Loucy (cell line): ENCODE measurements around the gene SLC29A4.

Source experiments
- H2AFZ ChIP-seq: fragments of 200-600 bp; sonication (generic); 2 replicates; pipeline ENCODE4 v1.6.0; 2016; ENCODE audit warnings: antibody characterized with exemption, mild to moderate bottlenecking, low read length, moderate library complexity
- H3F3A ChIP-seq: fragments of 200-600 bp; 2 replicates; pipeline ENCODE4 v1.6.0; 2016; ENCODE audit warnings: antibody characterized with exemption, low read depth, mild to moderate bottlenecking
- H3K27me3 ChIP-seq: fragments of 200-600 bp; sonication (generic); 2 replicates; pipeline ENCODE4 v1.6.1; 2014; ENCODE audit warnings: low read length, mild to moderate bottlenecking; ENCODE audit not compliant: insufficient read depth, poor library complexity, severe bottlenecking
- H3K36me3 ChIP-seq: fragments of 200-600 bp; sonication (generic); 2 replicates; pipeline ENCODE4 v1.6.1; 2016; ENCODE audit warnings: low read length; ENCODE audit not compliant: insufficient read depth
- H3K4me1 ChIP-seq: fragments of 200-600 bp; sonication (generic); 2 replicates; pipeline ENCODE4 v1.5.1; 2014; ENCODE audit warnings: low read length, mild to moderate bottlenecking; ENCODE audit not compliant: insufficient read depth, poor library complexity, severe bottlenecking
- H3K4me2 ChIP-seq: fragments of 200-600 bp; sonication (generic); 2 replicates; pipeline ENCODE4 v1.6.0; 2014; ENCODE audit warnings: antibody characterized with exemption, low read length, low read depth, mild to moderate bottlenecking; ENCODE audit not compliant: poor library complexity, severe bottlenecking
- H3K4me3 ChIP-seq: fragments of 200-600 bp; sonication (generic); 2 replicates; pipeline ENCODE4 v1.5.1; 2014; ENCODE audit warnings: low read length, mild to moderate bottlenecking, mixed read lengths; ENCODE audit not compliant: poor library complexity, severe bottlenecking
- H3K79me2 ChIP-seq: fragments of 200-600 bp; sonication (generic); 2 replicates; pipeline ENCODE4 v1.6.1; 2014; ENCODE audit warnings: low read length; ENCODE audit not compliant: insufficient read depth
- H3K9ac ChIP-seq: fragments of 200-600 bp; sonication (generic); 2 replicates; pipeline ENCODE4 v1.6.0; 2014; ENCODE audit warnings: mild to moderate bottlenecking, low read depth, low read length, moderate library complexity; ENCODE audit not compliant: poor library complexity, severe bottlenecking
- H3K9me2 ChIP-seq: fragments of 200-600 bp; sonication (generic); replicated peaks from 2 replicates; pipeline ENCODE4 v1.6.1; 2016; ENCODE audit warnings: low read depth, low read length, mixed read lengths
- H3K9me3 ChIP-seq: fragments of 200-600 bp; sonication (generic); 2 replicates; pipeline ENCODE4 v1.6.1; 2014; ENCODE audit warnings: mild to moderate bottlenecking, antibody characterized with exemption, low read length, low read depth; ENCODE audit not compliant: insufficient read depth
- H4K20me1 ChIP-seq: fragments of 200-600 bp; sonication (generic); 2 replicates; pipeline ENCODE4 v1.6.0; 2014; ENCODE audit warnings: antibody characterized with exemption, low read length, mild to moderate bottlenecking; ENCODE audit not compliant: insufficient read depth, poor library complexity, severe bottlenecking
- CTCF ChIP-seq: fragments of 200-600 bp; sonication (generic); conservative IDR thresholded peaks from 2 replicates; pipeline ENCODE4 v1.5.1; 2014; ENCODE audit warnings: mild to moderate bottlenecking, antibody characterized with exemption, low read length
- EZH2phosphoT487 ChIP-seq: fragments of 200-600 bp; IDR thresholded peaks from 2 replicates; pipeline ENCODE4 v1.6.1; 2018; ENCODE audit warnings: antibody characterized with exemption, mild to moderate bottlenecking, moderate library complexity, borderline replicate concordance

SLC29A4 gene

GRCh38 chr7:5282543-5283316, at the start of gene SLC29A4:
Gene SLC29A4, plus strand, starts transcription at chr7:5282943. Its CDS starts 4,874 bp downstream, at chr7:5287817.
- Histone ChIP-seq H3K4me1 (no peaks in the 10 kb centered on the region), H3F3A (no peaks in the 10 kb centered on the region), H3K4me3 (peak within 1 kb of the TSS; percentile 48), H3K9me3 (no peaks in the 10 kb centered on the region), H3K27me3 (no peaks in the 10 kb centered on the region), H3K36me3 (no peaks in the 10 kb centered on the region), H4K20me1 (no peaks in the 10 kb centered on the region), H3K4me2 (peak within 1 kb of the TSS; percentile 44), H3K9me2 (no peaks in the 10 kb centered on the region), H2AFZ (no peak within 1 kb of the TSS), H3K9ac (no peak within 1 kb of the TSS), H3K79me2 (no peaks in the 10 kb centered on the region)
- TF ChIP-seq CTCF, result no peak
- no peak for TF ChIP-seq EZH2phosphoT487

GRCh38 chr7:5234852-5235831, 47.6 kb upstream of the SLC29A4 start:
- peak overlapping the region; percentile 52 for H3K4me3 ChIP-seq
- peak overlapping the region; percentile 64 for H3K4me2 ChIP-seq
- H3K27me3 ChIP-seq, result no peaks in the 10 kb centered on the region
- H3K9me2 ChIP-seq, result no peaks in the 10 kb centered on the region
- TF ChIP-seq EZH2phosphoT487 (no peak), CTCF (no peak)
- no peaks in the 10 kb centered on the region for H4K20me1 ChIP-seq
- no peaks in the 10 kb centered on the region for H3K9me3 ChIP-seq
- no peaks in the 10 kb centered on the region for H3K79me2 ChIP-seq
- H3K4me1 ChIP-seq, result peaks cover 20% of the 10 kb centered on the region
- no peak overlapping the region for H2AFZ ChIP-seq
- peak overlapping the region; percentile 63 for H3K9ac ChIP-seq
- no peaks in the 10 kb centered on the region for H3F3A ChIP-seq
- peaks cover 27% of the 10 kb centered on the region; the same call in 1 of the 2 replicates for H3K36me3 ChIP-seq

GRCh38 chr7:5237286-5237685, 45.5 kb upstream of the SLC29A4 start:
- Histone ChIP-seq H2AFZ (no peak overlapping the region), H3K4me2 (no peak overlapping the region)

More at GRCh38 chr7:5237286-5237685, 45.5 kb upstream of the SLC29A4 start:
- no peak overlapping the region for H3K4me3 ChIP-seq
- H3K79me2 ChIP-seq, result no peaks in the 10 kb centered on the region
- peaks cover 8% of the 10 kb centered on the region; the same call in 1 of the 2 replicates for H3K36me3 ChIP-seq
- TF ChIP-seq EZH2phosphoT487, result no peak
- TF ChIP-seq CTCF, result no peak
- H4K20me1 ChIP-seq, result no peaks in the 10 kb centered on the region
- H3K4me1 ChIP-seq, result peaks cover 26% of the 10 kb centered on the region
- no peaks in the 10 kb centered on the region for H3F3A ChIP-seq
- H3K9ac ChIP-seq, result no peak overlapping the region
- no peaks in the 10 kb centered on the region for H3K27me3 ChIP-seq
- no peaks in the 10 kb centered on the region for H3K9me3 ChIP-seq
- H3K9me2 ChIP-seq, result no peaks in the 10 kb centered on the region
